ENCODE measurements around the gene ACOT4.
A peak's percentile ranks its signal among the peaks of the same experiment; 100 is the strongest.
"Not testable (repeated sequence)": the region's sequence is repeated elsewhere in the genome, so short reads cannot be mapped to it uniquely, and the experiment has no call there.

ACOT4 gene

GRCh38 chr14:73568886-73569184 is 22.8 kb upstream of the ACOT4 start:
- Mint-ChIP-seq H3K36me3 (ENCODE audit: low read depth) (peaks cover 24% of the 10 kb centered on the region), H3K27ac (peak overlapping the region; percentile 92), H3K4me1 (ENCODE audit: low read depth) (peaks cover 32% of the 10 kb centered on the region), H3K4me3 (peak overlapping the region; percentile 91)
- H3K9me3 Mint-ChIP-seq; H3K27me3 Mint-ChIP-seq (ENCODE audit: low read depth): not testable (repeated sequence)

- Mint-ChIP-seq H3K27ac (peak within 1 kb of the TSS; percentile 92), H3K36me3 (ENCODE audit: low read depth) (peaks cover 26% of the 10 kb centered on the region), H3K4me3 (peak within 1 kb of the TSS; percentile 91), H3K4me1 (ENCODE audit: low read depth) (peaks cover 32% of the 10 kb centered on the region)
- not testable (repeated sequence) for H3K27me3 Mint-ChIP-seq (ENCODE audit: low read depth); H3K9me3 Mint-ChIP-seq
Observed at GRCh38 chr14:73569185-73569958, 22.3 kb upstream of the ACOT4 start, which contains the start of gene ACOT2. ACOT2 (plus strand) TSS chr14:73569213; CDS start chr14:73569241, 28 bp downstream.

GRCh38 chr14:73570913-73571312 is 20.8 kb upstream of the ACOT4 start:
- peaks cover 27% of the 10 kb centered on the region for H3K4me1 Mint-ChIP-seq (ENCODE audit: low read depth)
- not testable (repeated sequence) for H3K27ac Mint-ChIP-seq; H3K9me3 Mint-ChIP-seq; H3K27me3 Mint-ChIP-seq (ENCODE audit: low read depth); H3K4me3 Mint-ChIP-seq
- peaks cover 25% of the 10 kb centered on the region for H3K36me3 Mint-ChIP-seq (ENCODE audit: low read depth)

GRCh38 chr14:73573034-73573433 is 18.6 kb upstream of the ACOT4 start:
- H3K27ac Mint-ChIP-seq; H3K27me3 Mint-ChIP-seq (ENCODE audit: low read depth); H3K4me3 Mint-ChIP-seq; H3K9me3 Mint-ChIP-seq: not testable (repeated sequence)
- H3K4me1 Mint-ChIP-seq (ENCODE audit: low read depth), result peaks cover 17% of the 10 kb centered on the region
- H3K36me3 Mint-ChIP-seq (ENCODE audit: low read depth), result peaks cover 17% of the 10 kb centered on the region

- H3K4me3 Mint-ChIP-seq; H3K9me3 Mint-ChIP-seq; H3K27me3 Mint-ChIP-seq (ENCODE audit: low read depth); H3K27ac Mint-ChIP-seq: not testable (repeated sequence)
- H3K36me3 Mint-ChIP-seq (ENCODE audit: low read depth), result peaks cover 17% of the 10 kb centered on the region
- H3K4me1 Mint-ChIP-seq (ENCODE audit: low read depth), result peaks cover 10% of the 10 kb centered on the region
Observed at GRCh38 chr14:73573740-73574139, 17.9 kb upstream of the ACOT4 start.

GRCh38 chr14:73574251-73574650 is 17.4 kb upstream of the ACOT4 start:
- H3K27me3 Mint-ChIP-seq (ENCODE audit: low read depth); H3K4me3 Mint-ChIP-seq; H3K27ac Mint-ChIP-seq; H3K9me3 Mint-ChIP-seq; H3K4me1 Mint-ChIP-seq (ENCODE audit: low read depth): not testable (repeated sequence)
- peaks cover 17% of the 10 kb centered on the region for H3K36me3 Mint-ChIP-seq (ENCODE audit: low read depth)

- Mint-ChIP-seq H3K27me3 (ENCODE audit: low read depth) (no peaks in the 10 kb centered on the region), H3K36me3 (ENCODE audit: low read depth) (peaks cover 20% of the 10 kb centered on the region), H3K27ac (no peak overlapping the region), H3K4me1 (ENCODE audit: low read depth) (no peaks in the 10 kb centered on the region), H3K9me3 (no peaks in the 10 kb centered on the region), H3K4me3 (no peak overlapping the region)
Observed at GRCh38 chr14:73576391-73576790, 15.3 kb upstream of the ACOT4 start.

DNA sequence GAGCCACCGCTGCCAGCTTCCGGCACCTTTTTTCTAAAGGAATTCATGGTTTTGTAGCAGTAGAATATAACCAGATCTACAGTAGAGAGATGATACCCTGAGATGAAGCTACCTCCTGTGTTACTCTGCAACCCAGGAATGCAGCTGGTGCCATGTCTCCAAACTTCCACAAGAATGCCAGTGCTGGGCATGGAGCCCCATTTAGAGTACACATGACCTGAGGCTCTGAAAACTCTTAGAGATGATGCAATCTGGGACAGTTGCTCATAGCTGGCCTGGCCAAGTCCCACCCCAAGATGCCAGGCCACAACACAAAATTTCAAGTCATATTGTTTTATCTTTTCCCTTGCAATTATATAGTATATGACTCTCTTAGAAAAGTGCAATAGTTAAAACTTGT is 14.5 kb upstream of the ACOT4 start:
- not testable (repeated sequence) for H3K9me3 Mint-ChIP-seq; H3K4me1 Mint-ChIP-seq (ENCODE audit: low read depth); H3K27ac Mint-ChIP-seq; H3K27me3 Mint-ChIP-seq (ENCODE audit: low read depth); H3K4me3 Mint-ChIP-seq
- H3K36me3 Mint-ChIP-seq (ENCODE audit: low read depth), result peaks cover 18% of the 10 kb centered on the region

GRCh38 chr14:73582102-73582979 is 9.3 kb upstream of the ACOT4 start:
- H3K4me1 Mint-ChIP-seq (ENCODE audit: low read depth); H3K27ac Mint-ChIP-seq; H3K4me3 Mint-ChIP-seq; H3K27me3 Mint-ChIP-seq (ENCODE audit: low read depth); H3K9me3 Mint-ChIP-seq; H3K36me3 Mint-ChIP-seq (ENCODE audit: low read depth): not testable (repeated sequence)

DNA sequence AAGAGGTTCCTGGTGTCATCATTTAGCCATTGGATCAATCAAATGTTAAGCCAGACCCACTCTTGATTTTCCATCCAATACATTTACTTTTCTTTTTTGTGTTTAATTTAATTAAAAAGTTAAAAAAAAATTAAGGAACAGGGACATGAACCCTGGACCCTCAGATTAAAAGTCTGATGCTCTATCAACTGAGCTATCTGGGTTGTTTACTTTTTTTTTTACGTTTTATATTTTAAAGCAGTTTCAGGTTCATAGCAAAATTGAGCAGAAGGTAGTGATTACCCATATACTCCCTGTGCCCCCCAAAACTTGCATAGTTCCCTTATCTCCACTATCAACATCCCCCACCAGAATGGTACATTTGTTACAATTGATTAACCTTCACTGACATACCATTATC is 3.0 kb upstream of the ACOT4 start:
- no peak overlapping the region for H3K4me3 Mint-ChIP-seq

GRCh38 chr14:73589116-73589515 is 2.6 kb upstream of the ACOT4 start:
- Mint-ChIP-seq H3K27ac (peak overlapping the region; percentile 29), H3K4me1 (ENCODE audit: low read depth) (peaks cover 10% of the 10 kb centered on the region), H3K9me3 (no peaks in the 10 kb centered on the region), H3K27me3 (ENCODE audit: low read depth) (peaks cover 21% of the 10 kb centered on the region), H3K36me3 (ENCODE audit: low read depth) (no peaks in the 10 kb centered on the region), H3K4me3 (no peak overlapping the region)

More for the DNA sequence above, 3.0 kb upstream of the ACOT4 start:
- Mint-ChIP-seq H3K36me3 (ENCODE audit: low read depth) (no peaks in the 10 kb centered on the region), H3K4me1 (ENCODE audit: low read depth) (peaks cover 10% of the 10 kb centered on the region), H3K27me3 (ENCODE audit: low read depth) (peaks cover 17% of the 10 kb centered on the region), H3K9me3 (no peaks in the 10 kb centered on the region), H3K27ac (no peak overlapping the region)

GRCh38 chr14:73590673-73591004 is 1.0 kb upstream of the ACOT4 start:
- not testable (repeated sequence) for H3K4me1 Mint-ChIP-seq (ENCODE audit: low read depth); H3K4me3 Mint-ChIP-seq; H3K27ac Mint-ChIP-seq; H3K9me3 Mint-ChIP-seq; H3K36me3 Mint-ChIP-seq (ENCODE audit: low read depth)
- H3K27me3 Mint-ChIP-seq (ENCODE audit: low read depth), result peaks cover 22% of the 10 kb centered on the region

DNA sequence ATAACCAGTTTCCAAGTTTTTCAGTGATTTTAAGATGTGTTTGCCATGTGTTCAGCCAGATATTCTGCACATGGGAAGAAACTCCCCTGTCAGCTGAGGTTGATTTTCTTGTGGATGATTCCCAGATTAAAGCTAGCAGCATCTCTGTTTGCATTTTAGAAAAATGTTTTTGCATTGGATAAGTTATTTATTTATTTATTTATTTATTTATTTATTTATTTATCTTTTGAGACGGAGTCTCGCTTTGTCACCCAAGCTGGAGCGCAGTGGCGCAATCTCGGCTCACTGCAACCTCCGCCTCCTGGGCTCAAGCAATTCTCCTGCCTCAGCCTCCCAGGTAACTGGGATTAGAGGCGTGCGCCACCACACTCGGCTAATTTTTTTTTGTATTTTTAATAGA is 2.8 kb downstream of the ACOT4 start:
- peaks cover 18% of the 10 kb centered on the region for H3K27me3 Mint-ChIP-seq (ENCODE audit: low read depth)
- no peaks in the 10 kb centered on the region for H3K36me3 Mint-ChIP-seq (ENCODE audit: low read depth)
- H3K9me3 Mint-ChIP-seq, result no peaks in the 10 kb centered on the region
- H3K4me3 Mint-ChIP-seq, result no peak overlapping the region
- H3K27ac Mint-ChIP-seq, result no peak overlapping the region
- H3K4me1 Mint-ChIP-seq (ENCODE audit: low read depth), result peaks cover 10% of the 10 kb centered on the region

- H3K36me3 Mint-ChIP-seq (ENCODE audit: low read depth), result no peaks in the 10 kb centered on the region
- H3K4me1 Mint-ChIP-seq (ENCODE audit: low read depth), result no peaks in the 10 kb centered on the region
- no peaks in the 10 kb centered on the region for H3K9me3 Mint-ChIP-seq
- H3K27ac Mint-ChIP-seq, result no peak overlapping the region
- peaks cover 7% of the 10 kb centered on the region for H3K27me3 Mint-ChIP-seq (ENCODE audit: low read depth)
- H3K4me3 Mint-ChIP-seq, result no peak overlapping the region
Observed at GRCh38 chr14:73599499-73599898, 7.8 kb downstream of the ACOT4 start.

- Mint-ChIP-seq H3K4me1 (ENCODE audit: low read depth) (peaks cover 2% of the 10 kb centered on the region), H3K27me3 (ENCODE audit: low read depth) (peaks cover 7% of the 10 kb centered on the region), H3K4me3 (no peak overlapping the region), H3K36me3 (ENCODE audit: low read depth) (no peaks in the 10 kb centered on the region), H3K9me3 (no peaks in the 10 kb centered on the region), H3K27ac (no peak overlapping the region)
Observed at GRCh38 chr14:73602994-73603393, 11.3 kb downstream of the ACOT4 start.
